HepG2 (cell line): ENCODE measurements around the gene CYP4F8.
"Not testable (repeated sequence)": the region's sequence is repeated elsewhere in the genome, so short reads cannot be mapped to it uniquely, and the experiment has no call there.

ENCODE experiments used
- CEBPB ChIP-seq: IDR thresholded peaks from 2 replicates; pipeline ENCODE4 v1.6.1; 2011; ENCODE audit warnings: low read depth, low read length, improper control_type of control experiment, borderline replicate concordance
- FOSL1 ChIP-seq: sonication (generic); formaldehyde crosslinking; IDR thresholded peaks from 2 replicates; pipeline ENCODE4 v1.9.0; 2021; ENCODE audit warnings: missing genetic modification reagents, borderline replicate concordance
- MAFF ChIP-seq: IDR thresholded peaks from 2 replicates; pipeline ENCODE4 v1.6.1; 2011; ENCODE audit warnings: low read depth, low read length, improper control_type of control experiment
- ZNF878 ChIP-seq: sonication (generic); formaldehyde crosslinking; IDR thresholded peaks from 2 replicates; pipeline ENCODE4 v1.8.1; 2023; ENCODE audit warnings: mild to moderate bottlenecking, missing genetic modification reagents, moderate library complexity
- TF ChIP-seq, protein P1 (sequence below): sonication (generic); formaldehyde crosslinking; IDR thresholded peaks from 2 replicates; pipeline ENCODE4 v1.5.0; 2020; ENCODE audit warnings: mild to moderate bottlenecking, missing genetic modification reagents, moderate library complexity

DNA sequence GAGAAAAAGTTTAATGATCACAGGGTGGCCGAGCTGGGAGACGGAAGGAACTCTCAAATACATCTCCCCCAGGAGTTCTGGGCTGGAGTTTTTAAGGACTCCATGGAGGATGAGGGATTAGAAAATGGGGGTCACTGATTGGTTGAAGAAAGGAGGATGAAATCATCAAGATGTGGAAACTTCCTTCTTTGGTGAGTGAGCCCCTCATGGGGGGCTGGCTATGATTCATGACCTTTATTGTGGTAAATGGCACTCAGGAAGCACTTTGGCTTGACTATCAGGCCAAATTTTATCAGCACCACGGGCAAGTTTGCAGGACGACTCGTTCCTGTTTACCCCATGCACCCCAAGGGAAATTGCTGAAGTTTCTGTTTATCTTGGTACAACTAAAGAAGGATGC is 22.5 kb upstream of the CYP4F8 start:
- TF ChIP-seq MAFF, CEBPB, ZNF878, FOSL1: not testable (repeated sequence)
- TF ChIP-seq, protein P1, sequence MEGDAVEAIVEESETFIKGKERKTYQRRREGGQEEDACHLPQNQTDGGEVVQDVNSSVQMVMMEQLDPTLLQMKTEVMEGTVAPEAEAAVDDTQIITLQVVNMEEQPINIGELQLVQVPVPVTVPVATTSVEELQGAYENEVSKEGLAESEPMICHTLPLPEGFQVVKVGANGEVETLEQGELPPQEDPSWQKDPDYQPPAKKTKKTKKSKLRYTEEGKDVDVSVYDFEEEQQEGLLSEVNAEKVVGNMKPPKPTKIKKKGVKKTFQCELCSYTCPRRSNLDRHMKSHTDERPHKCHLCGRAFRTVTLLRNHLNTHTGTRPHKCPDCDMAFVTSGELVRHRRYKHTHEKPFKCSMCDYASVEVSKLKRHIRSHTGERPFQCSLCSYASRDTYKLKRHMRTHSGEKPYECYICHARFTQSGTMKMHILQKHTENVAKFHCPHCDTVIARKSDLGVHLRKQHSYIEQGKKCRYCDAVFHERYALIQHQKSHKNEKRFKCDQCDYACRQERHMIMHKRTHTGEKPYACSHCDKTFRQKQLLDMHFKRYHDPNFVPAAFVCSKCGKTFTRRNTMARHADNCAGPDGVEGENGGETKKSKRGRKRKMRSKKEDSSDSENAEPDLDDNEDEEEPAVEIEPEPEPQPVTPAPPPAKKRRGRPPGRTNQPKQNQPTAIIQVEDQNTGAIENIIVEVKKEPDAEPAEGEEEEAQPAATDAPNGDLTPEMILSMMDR = not testable (repeated sequence)
